RWPE2 (cell line): ENCODE results near the gene STK33.

Experiments used
- ATAC-seq: fragments of 200-7000 bp; cut with Tn5 transposase; 3 replicates; pipeline ENCODE4 v1.9.1; 2021; ENCODE audit warnings: low read depth
- DNase-seq: peaks from one replicate; pipeline ENCODE4 v3.0.0-alpha.2; 2020; ENCODE audit warnings: low spot score
- H3K27ac ChIP-seq: fragments of 450-650 bp; 2 replicates; pipeline ENCODE4 v1.5.1; 2017; ENCODE audit warnings: mild to moderate bottlenecking; ENCODE audit not compliant: poor library complexity, severe bottlenecking
- H3K27me3 ChIP-seq: fragments of 250-450 bp; sonication (Bioruptor Pico); 2 replicates; pipeline ENCODE4 v1.5.1; 2021; ENCODE audit warnings: mild to moderate bottlenecking, moderate library complexity; ENCODE audit not compliant: insufficient read depth, poor library complexity, severe bottlenecking
- H3K36me3 ChIP-seq: fragments of 250-450 bp; sonication (Bioruptor Pico); 2 replicates; pipeline ENCODE4 v1.5.1; 2020; ENCODE audit warnings: low read depth, mild to moderate bottlenecking, moderate library complexity
- H3K4me1 ChIP-seq: fragments of 250-450 bp; sonication (Bioruptor Pico); 2 replicates; pipeline ENCODE4 v1.5.1; 2021; ENCODE audit warnings: mild to moderate bottlenecking, moderate library complexity; ENCODE audit not compliant: insufficient read depth, poor library complexity, severe bottlenecking
- H3K4me3 ChIP-seq: fragments of 250-450 bp; sonication (Bioruptor Pico); 2 replicates; pipeline ENCODE4 v1.5.1; 2021; ENCODE audit warnings: mild to moderate bottlenecking, moderate library complexity; ENCODE audit not compliant: severe bottlenecking
- H3K9me3 ChIP-seq: fragments of 250-450 bp; sonication (Bioruptor Pico); 2 replicates; pipeline ENCODE4 v1.5.1; 2021; ENCODE audit warnings: mild to moderate bottlenecking, moderate library complexity; ENCODE audit not compliant: severe bottlenecking
- CTCF ChIP-seq: fragments of 450-650 bp; IDR thresholded peaks from one replicate; pipeline ENCODE4 v1.5.1; 2017; ENCODE audit warnings: mild to moderate bottlenecking, moderate library complexity; ENCODE audit not compliant: poor library complexity, severe bottlenecking

Gene STK33

DNA sequence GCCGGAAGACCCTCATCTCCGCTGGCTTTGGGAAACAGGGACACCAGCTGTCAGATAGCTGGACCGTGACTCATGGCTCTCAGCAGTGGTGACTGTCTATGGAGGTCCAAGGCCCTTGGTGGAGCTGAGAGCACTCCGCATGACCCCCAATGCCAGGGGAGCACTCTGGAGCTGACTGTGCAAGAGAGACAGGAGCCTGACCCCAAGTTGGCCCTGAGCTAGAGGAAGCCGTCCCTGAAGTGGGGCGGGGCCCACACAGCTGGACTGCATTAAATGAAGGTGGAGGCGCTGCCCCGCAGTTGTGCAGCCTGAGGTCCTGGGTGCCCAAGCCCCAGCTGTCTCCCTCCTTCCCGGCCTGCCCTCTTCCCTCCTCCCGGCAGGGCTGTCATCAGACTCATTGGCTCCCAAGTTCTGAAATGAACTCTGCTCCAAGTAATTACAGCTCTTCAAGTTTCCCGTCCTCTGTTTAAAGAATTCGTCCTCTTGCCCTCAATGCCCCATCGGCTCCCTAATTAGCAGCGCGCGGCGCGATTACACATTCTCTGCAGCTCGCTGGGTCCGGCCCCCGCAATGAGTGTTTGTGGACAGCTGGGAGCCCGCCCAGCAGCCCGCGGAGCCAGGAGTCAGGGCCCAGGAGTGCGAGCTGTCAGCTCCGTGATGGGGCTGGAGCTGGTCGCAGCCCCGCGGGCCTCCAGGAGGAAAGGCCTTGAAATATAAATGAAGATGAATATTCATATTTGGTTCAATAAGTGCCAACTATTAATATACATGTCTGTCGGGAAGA, 237.1 kb downstream of the STK33 start:
- no peaks in the 10 kb centered on the region for H3K4me1 ChIP-seq
- no peaks in the 10 kb centered on the region for H3K27me3 ChIP-seq
- H3K27ac ChIP-seq: no peak overlapping the region
- ATAC-seq: no peak
- no peak overlapping the region for H3K4me3 ChIP-seq
- H3K9me3 ChIP-seq: no peaks in the 10 kb centered on the region
- TF ChIP-seq CTCF: no peak
- no peaks in the 10 kb centered on the region for H3K36me3 ChIP-seq
- DNase-seq: peak; percentile 46

DNA sequence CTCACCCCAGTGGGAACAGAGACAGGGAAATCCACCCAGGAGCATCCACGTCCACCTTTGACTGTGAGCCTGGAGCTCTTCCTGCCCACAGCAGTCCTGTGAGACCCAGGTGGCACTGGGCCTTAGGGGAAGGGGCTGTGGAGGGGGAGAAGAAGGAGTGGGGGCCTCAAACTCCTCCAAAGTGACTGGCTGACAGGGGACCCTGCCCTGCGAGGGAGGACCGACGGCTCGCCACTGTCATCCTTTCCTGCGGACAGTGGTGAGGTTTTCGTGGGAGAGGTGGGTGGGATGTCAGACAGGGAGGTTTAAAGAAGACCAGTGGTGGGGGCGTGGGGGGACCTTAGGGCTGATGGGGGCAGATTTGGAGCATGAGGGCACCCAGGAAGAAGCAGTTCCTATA, 237.8 kb downstream of the STK33 start:
- peak; percentile 30 for DNase-seq
- Histone ChIP-seq H3K27me3 (no peaks in the 10 kb centered on the region), H3K9me3 (no peaks in the 10 kb centered on the region), H3K27ac (no peak overlapping the region), H3K4me3 (no peak overlapping the region), H3K36me3 (no peaks in the 10 kb centered on the region), H3K4me1 (no peaks in the 10 kb centered on the region)
- ATAC-seq: no peak
- no peak for TF ChIP-seq CTCF

DNA sequence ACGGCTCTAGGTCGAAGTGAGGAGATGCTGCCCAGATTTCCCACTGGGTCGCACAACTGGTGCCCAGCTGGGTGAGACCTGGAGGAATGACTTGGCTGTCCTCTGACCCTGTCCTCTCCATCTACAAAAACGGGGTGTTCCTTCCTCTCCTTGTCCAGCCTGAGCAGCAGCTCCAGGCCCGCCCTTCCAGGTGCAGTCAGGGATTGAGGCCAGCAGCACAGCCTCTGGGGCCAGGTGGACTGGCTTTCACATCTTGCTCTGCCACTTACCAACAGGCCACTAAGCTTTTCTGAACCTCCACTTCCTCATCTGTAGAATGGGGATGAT, 238.6 kb downstream of the STK33 start:
- no peak for ATAC-seq
- no peaks in the 10 kb centered on the region for H3K4me1 ChIP-seq
- no peaks in the 10 kb centered on the region for H3K9me3 ChIP-seq
- H3K4me3 ChIP-seq: no peak overlapping the region
- TF ChIP-seq CTCF: no peak
- DNase-seq: peak; percentile 1
- H3K27ac ChIP-seq: no peak overlapping the region
- no peaks in the 10 kb centered on the region for H3K27me3 ChIP-seq
- no peaks in the 10 kb centered on the region for H3K36me3 ChIP-seq

DNA sequence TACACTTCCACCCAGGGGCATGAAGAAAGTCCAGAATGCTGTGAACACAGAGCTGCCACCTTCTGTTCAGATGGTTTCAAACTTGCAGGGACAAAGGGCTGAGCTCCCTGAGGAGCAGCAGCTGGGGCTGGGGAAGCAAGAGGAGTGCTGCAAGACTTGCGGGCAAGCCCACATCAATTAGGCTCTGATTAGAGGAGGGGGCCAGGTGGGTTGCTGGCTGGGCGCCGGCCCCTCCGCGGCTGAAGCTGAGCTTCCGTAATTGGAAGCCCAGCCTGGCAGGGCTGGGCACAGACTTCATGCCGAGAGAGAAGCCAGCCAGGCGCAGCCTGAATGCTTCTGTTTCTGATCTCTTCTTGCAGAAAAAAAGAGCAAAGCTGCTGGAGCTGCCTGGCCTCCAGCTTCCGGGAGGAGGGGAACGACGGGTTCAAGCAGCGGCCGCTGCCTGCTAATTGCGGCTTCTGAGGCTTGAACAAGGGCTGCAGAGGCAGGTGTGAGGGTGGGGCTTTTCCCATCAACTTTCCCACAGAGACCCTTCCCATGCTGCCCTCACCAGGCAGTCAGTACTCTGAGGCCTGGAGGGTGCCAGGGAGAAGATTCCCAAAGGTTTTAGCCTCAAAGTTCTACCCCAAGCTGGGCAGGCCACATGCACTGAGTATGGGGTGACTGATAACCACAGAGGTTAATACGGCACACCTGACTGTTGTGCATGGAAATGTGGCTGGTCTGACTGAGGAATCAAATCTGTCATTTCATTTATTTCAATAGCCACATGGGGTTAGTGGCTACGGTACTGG, 239.2 kb downstream of the STK33 start:
- peak; percentile 14 for DNase-seq
- peak; percentile 44; the same call in 1 of the 3 replicates for ATAC-seq
- Histone ChIP-seq H3K36me3 (no peaks in the 10 kb centered on the region), H3K4me3 (no peak overlapping the region), H3K4me1 (no peaks in the 10 kb centered on the region), H3K27ac (no peak overlapping the region), H3K9me3 (no peaks in the 10 kb centered on the region), H3K27me3 (no peaks in the 10 kb centered on the region)
- peak; percentile 10 for TF ChIP-seq CTCF
